Endothelial cell of umbilical vein (primary cell): ENCODE results near the gene ZBTB39. TPM values are rescaled to one million over a fixed set of nuclear protein-coding genes. Genes with fewer than 3 reads are reported as not detected.

ENCODE experiments used
- BruUV-seq: library from RNA; stranded (reverse); fragments of 400-500 nt; replicated peaks from 2 replicates; lab custom pipeline; 2021; lab: Mats Ljungman, UMichigan
- CTCF ChIA-PET: fragments of 300-600, 350-600 bp; sonication (Branson Sonifier 250); formaldehyde crosslinking; loops from one replicate; lab custom pipeline; 2021; ENCODE audit warnings: antibody characterized with exemption, inconsistent platforms; lab: Charles Lee
- POLR2A ChIA-PET: fragments of 300-600, 350-600 bp; sonication (Branson Sonifier 250); formaldehyde crosslinking; loops from one replicate; lab custom pipeline; 2021; ENCODE audit warnings: antibody characterized with exemption, inconsistent platforms; lab: Charles Lee
- DNase-seq: peaks from one replicate; pipeline ENCODE4 v3.0.0-alpha.2; 2011; ENCODE audit warnings: low read depth, low spot score
- FAIRE-seq: peaks from 2 replicates; lab custom pipeline; 2011; peaks lifted over from hg19 to GRCh38; lab: Jason Lieb, UNC
- H2AFZ ChIP-seq: 2 replicates; pipeline ENCODE4 v1.6.0; 2012; ENCODE audit warnings: low read depth, low read length, control low read depth, inconsistent platforms
- H3K27ac ChIP-seq: 2 replicates; pipeline ENCODE4 v1.5.1; 2011; ENCODE audit warnings: low read depth, mild to moderate bottlenecking, control low read depth, low read length, moderate library complexity; ENCODE audit not compliant: insufficient read depth
- H3K27me3 ChIP-seq, 2 experiments: 2 replicates each; pipeline versions ENCODE4 v1.6.0 to v1.6.1; 2011; ENCODE audit warnings: low read length in 2 of 2, mixed read lengths in 1 of 2; ENCODE audit not compliant: control insufficient read depth in 2 of 2, insufficient read depth in 2 of 2
- H3K36me3 ChIP-seq, 2 experiments: 2 replicates in 1 of 2; 3 replicates in 1 of 2; pipeline ENCODE4 v1.5.1; 2011; ENCODE audit warnings: low read length in 2 of 2, mild to moderate bottlenecking in 1 of 2, moderate library complexity in 1 of 2; ENCODE audit not compliant: control insufficient read depth in 2 of 2, insufficient read depth in 2 of 2; ENCODE audit errors: extremely low read depth in 1 of 2
- H3K4me1 ChIP-seq: 3 replicates; pipeline ENCODE4 v1.5.1; 2011; ENCODE audit warnings: mild to moderate bottlenecking, low read length; ENCODE audit not compliant: control insufficient read depth, insufficient read depth; ENCODE audit errors: extremely low read depth
- H3K4me2 ChIP-seq: 2 replicates; pipeline ENCODE4 v1.6.1; 2011; ENCODE audit warnings: low read length, control low read depth, mixed read lengths; ENCODE audit not compliant: insufficient read depth
- H3K4me3 ChIP-seq, 3 experiments: fragments of 200-600 bp in 1 of 3; sonication (generic), shearing (Covaris generic) in 1 of 3; replicated peaks in 1 of 3; 2 replicates each; pipeline ENCODE4 v1.5.1; 2011 to 2016; ENCODE audit warnings: control low read depth in 3 of 3, low read length in 3 of 3, mild to moderate bottlenecking in 2 of 3, inconsistent platforms in 1 of 3, low read depth in 1 of 3, moderate library complexity in 1 of 3; ENCODE audit not compliant: insufficient read depth in 1 of 3
- H3K79me2 ChIP-seq: 2 replicates; pipeline ENCODE4 v1.6.0; 2012; ENCODE audit warnings: low read length, inconsistent platforms; ENCODE audit not compliant: control insufficient read depth, insufficient read depth
- H3K9ac ChIP-seq: replicated peaks from 2 replicates; pipeline ENCODE3; 2011; ENCODE audit warnings: low read length, control low read depth; ENCODE audit not compliant: insufficient read depth; ENCODE audit errors: extremely low read depth
- H3K9me1 ChIP-seq: replicated peaks from 3 replicates; pipeline ENCODE4 v1.6.0; 2011; ENCODE audit warnings: mild to moderate bottlenecking, low read length; ENCODE audit not compliant: control insufficient read depth, insufficient read depth; ENCODE audit errors: extremely low read depth
- H3K9me3 ChIP-seq: replicated peaks from 2 replicates; pipeline ENCODE4 v1.5.1; 2012; ENCODE audit warnings: low read length, inconsistent platforms; ENCODE audit not compliant: control insufficient read depth, insufficient read depth
- H4K20me1 ChIP-seq: replicated peaks from 2 replicates; pipeline ENCODE3; 2011; ENCODE audit warnings: mild to moderate bottlenecking, low read length; ENCODE audit not compliant: control insufficient read depth, insufficient read depth; ENCODE audit errors: extremely low read depth
- CTCF ChIP-seq, 2 donors: IDR thresholded peaks; 1 replicate in 1 of 2; 2 replicates in 1 of 2; pipeline ENCODE4 v1.5.1; 2011; ENCODE audit warnings: low read length in 2 of 2, mild to moderate bottlenecking in 2 of 2, moderate library complexity in 2 of 2, control low read depth in 1 of 2, inconsistent platforms in 1 of 2, low read depth in 1 of 2; ENCODE audit not compliant: insufficient read depth in 1 of 2; ENCODE audit errors: extremely low read depth in 1 of 2
- EZH2 ChIP-seq: IDR thresholded peaks from 2 replicates; pipeline ENCODE4 v1.6.1; 2012; ENCODE audit warnings: borderline replicate concordance, low read depth, mild to moderate bottlenecking, moderate library complexity, low read length, inconsistent platforms; ENCODE audit not compliant: severe bottlenecking
- FOS ChIP-seq: IDR thresholded peaks from 2 replicates; pipeline ENCODE4 v1.6.1; 2011; ENCODE audit warnings: mild to moderate bottlenecking, low read length, moderate library complexity, borderline replicate concordance; ENCODE audit not compliant: insufficient read depth
- GATA2 ChIP-seq: IDR thresholded peaks from 2 replicates; pipeline ENCODE4 v1.7.0; 2011; ENCODE audit warnings: low read depth, mild to moderate bottlenecking, moderate library complexity, mixed read lengths, low read length; ENCODE audit not compliant: insufficient read length, insufficient read depth
- JUN ChIP-seq: IDR thresholded peaks from 2 replicates; pipeline ENCODE4 v1.6.1; 2011; ENCODE audit warnings: borderline replicate concordance, low read depth; ENCODE audit not compliant: insufficient read length, insufficient read depth
- MAX ChIP-seq: IDR thresholded peaks from 2 replicates; pipeline ENCODE4 v1.6.1; 2011; ENCODE audit not compliant: insufficient read depth, insufficient read length
- MYC ChIP-seq: IDR thresholded peaks from one replicate; pipeline ENCODE4 v1.6.1; 2011; ENCODE audit warnings: mild to moderate bottlenecking, low read depth, low read length
- POLR2A ChIP-seq: IDR thresholded peaks from 2 replicates; pipeline ENCODE4 v1.6.1; 2012; ENCODE audit warnings: low read depth, mild to moderate bottlenecking, control low read depth, low read length
- POLR2AphosphoS5 ChIP-seq: IDR thresholded peaks from 2 replicates; pipeline ENCODE4 v1.6.1; 2012; ENCODE audit warnings: low read depth, mild to moderate bottlenecking, control low read depth, low read length, moderate library complexity; ENCODE audit not compliant: insufficient read depth
- dilution Hi-C: fragments of 300-500 bp; cut with MboI; formaldehyde crosslinking; loops from one replicate; pipeline ENCODE4 v1.15.0; 2019; ENCODE audit warnings: low sequenced_read_pairs; ENCODE audit not compliant: extremely low pct_ligation_motif_present
- intact Hi-C: fragments of 100-400 bp; cut with micrococcal nuclease; formaldehyde crosslinking; loops from one replicate; pipeline ENCODE4 v1.10.0; 2022
- polyA plus RNA-seq, 4 experiments: library from polyadenylated mRNA; depleted of rRNA in 3 of 4; stranded (reverse) in 3 of 4; unstranded in 1 of 4; fragments of >200 nt; gene quantifications; 2 replicates each; pipeline versions ENCODE4 v1.2.1 to v1.2.3, GENCODE V29; 2011 to 2012; ENCODE audit warnings: missing spikeins in 1 of 4
- total RNA-seq: library from RNA; stranded (reverse); gene quantifications from 2 replicates; pipeline ENCODE4 v1.2.3, GENCODE V29; 2021

ZBTB39 gene
- total and polyA plus RNA-seq, 2 donors (not counting 3 experiments of a cell fraction or from before 2014, with no cell fraction given): 5.9 to 8.5 TPM

GRCh38 chr12:56991319-56992246 is 14.8 kb downstream of the ZBTB39 start:
- ChIA-PET POLR2A (interaction anchor here (0.6 kb wide), 1 partner anchor 373 kb away, joined by 6 read pairs; no protein-coding TSS in a partner anchor), CTCF (interaction anchor here (1.0 to 2.2 kb wide), 4 partner anchors 10 to 228 kb away, joined by 5 to 18 read pairs (median 8); partner anchors contain the start of gene HSD17B6)
- TF ChIP-seq POLR2A: no peak
- no peak for TF ChIP-seq EZH2
- TF ChIP-seq MYC: no peak
- no peak for TF ChIP-seq POLR2AphosphoS5
- no peak for TF ChIP-seq MAX
- TF ChIP-seq FOS: no peak
- no peak for TF ChIP-seq GATA2
- no peak for TF ChIP-seq CTCF (IDR thresholded peaks at IDR 0.05; ENCODE audit: extremely low read depth in 1 of 2, insufficient read depth in 1 of 2, low read depth in 1 of 2, low read length in 2 of 2)
- TF ChIP-seq JUN: no peak
- H3K36me3 ChIP-seq: no peaks in the 10 kb centered on the region
- no peaks in the 10 kb centered on the region for H3K9me3 ChIP-seq
- no peaks in the 10 kb centered on the region for H4K20me1 ChIP-seq
- intact Hi-C loops (no loop called here), dilution Hi-C loops (no loop called here)
- no peak overlapping the region for H3K9ac ChIP-seq
- H3K4me2 ChIP-seq: peak overlapping the region; percentile 16
- peaks cover 0 to 2% of the 10 kb centered on the region in 2 experiments for H3K27me3 ChIP-seq
- peak; percentile 77 for DNase-seq
- no TSS peak for BruUV-seq
- no peak overlapping the region for H2AFZ ChIP-seq
- H3K4me1 ChIP-seq: peaks cover 30% of the 10 kb centered on the region
- no peaks in the 10 kb centered on the region for H3K9me1 ChIP-seq
- peak; percentile 86 for FAIRE-seq
- H3K4me3 ChIP-seq: no peak overlapping the region
- H3K79me2 ChIP-seq: no peaks in the 10 kb centered on the region
- H3K27ac ChIP-seq: peak overlapping the region; percentile 15
